Heart left ventricle (tissue), 16 donors: Measurements from ENCODE around the gene AFF3. TPM values are rescaled to one million over a fixed set of nuclear protein-coding genes. Genes with fewer than 3 reads are reported as not detected.

Experiments used
- ATAC-seq, 4 donors: fragments of 200-7000 bp; cut with Tn5 transposase; one replicate each; pipeline ENCODE4 v1.9.1; 2020 to 2022; ENCODE audit warnings: moderate library complexity in 4 of 4, mild to moderate bottlenecking in 3 of 4, moderate number of reproducible peaks in 1 of 4
- DNase-seq, 5 donors: peaks; one replicate each; pipeline ENCODE4 v3.0.0-alpha.2; 2020
- H3K27ac ChIP-seq, 12 donors: fragments of 200-600 bp; sonication (generic) in 4 of 12; one replicate each; pipeline versions ENCODE4 v1.5.0 to v1.8.0; 2016 to 2022; ENCODE audit warnings: mild to moderate bottlenecking in 2 of 12
- H3K27me3 ChIP-seq, 9 donors: fragments of 200-600 bp; sonication (generic) in 2 of 9; one replicate each; pipeline versions ENCODE4 v1.5.1 to v1.8.0; 2016 to 2022; ENCODE audit warnings: mild to moderate bottlenecking in 3 of 9
- H3K36me3 ChIP-seq, 9 donors: fragments of 200-600 bp; sonication (generic) in 2 of 9; one replicate each; pipeline versions ENCODE4 v1.5.0 to v1.8.0; 2018 to 2022; ENCODE audit warnings: mild to moderate bottlenecking in 2 of 9
- H3K4me1 ChIP-seq, 12 donors: fragments of 200-600 bp; sonication (generic) in 4 of 12; one replicate each; pipeline versions ENCODE4 v1.5.0 to v1.8.0; 2016 to 2022; ENCODE audit warnings: mild to moderate bottlenecking in 3 of 12
- H3K4me3 ChIP-seq, 12 donors: fragments of 200-600 bp; sonication (generic) in 4 of 12; one replicate each; pipeline versions ENCODE4 v1.5.0 to v1.8.0; 2017 to 2022; ENCODE audit warnings: mild to moderate bottlenecking in 9 of 12, moderate library complexity in 4 of 12
- H3K9me3 ChIP-seq, 12 donors: fragments of 200-600 bp; sonication (generic) in 4 of 12; one replicate each; pipeline versions ENCODE4 v1.5.0 to v1.8.0; 2016 to 2022; ENCODE audit warnings: mild to moderate bottlenecking in 1 of 12
- CTCF ChIP-seq, 12 donors: fragments of 200-600 bp; sonication (generic) in 4 of 12; IDR thresholded peaks; one replicate each; pipeline versions ENCODE4 v1.5.0 to v1.8.0; 2018 to 2022; ENCODE audit warnings: antibody characterized with exemption in 12 of 12, mild to moderate bottlenecking in 5 of 12
- POLR2A ChIP-seq, 2 donors: fragments of 450-650 bp; IDR thresholded peaks; one replicate each; pipeline ENCODE4 v1.6.1; 2017; ENCODE audit warnings: antibody characterized with exemption in 2 of 2, mild to moderate bottlenecking in 2 of 2, moderate library complexity in 2 of 2
- WGBS, 4 donors: extraction: QIAGEN DNeasy Blood & Tissue Kit in 2 of 4; methylation state at CpG; one replicate each; pipeline versions ENCODE4 v1.1.5 to v1.1.7; 2013 to 2018; 5-methylcytosine and 5-hydroxymethylcytosine counted together
- intact Hi-C, 10 donors: fragments of 100-400 bp; cut with DNase I; formaldehyde crosslinking; loops; one replicate each; pipeline versions ENCODE4 v1.11.1 to v1.14.2; 2022
- polyA plus RNA-seq, 2 donors: library from polyadenylated mRNA; stranded (reverse); fragments of 200-250 nt; gene quantifications; one replicate each; pipeline ENCODE4 v1.2.3, GENCODE V29; 2013
- total RNA-seq, 9 donors: library from RNA; depleted of rRNA in 2 of 9; stranded (reverse); fragments of >200 nt in 2 of 9; fragmentation: NEBNext Ultra II Directional in 3 of 9; extraction: Animal tissue kit (Norgen Biotek cat#: 25700) in 3 of 9; gene quantifications; one replicate each; pipeline versions ENCODE4 v1.1.0 to v1.2.4, GENCODE V29; 2016 to 2023
- donor health status: ischemic (EF 13 %, LVEDD 7.1; RV severe dilation, severe dysfunction).
- donor health status: healthy with polysubstance abuse.
- donor health status: DM: no; HTN: yes; CAD: no.
- donor health status: DM: no; HTN: no; CAD: no.
- donor health status: ischemic (EF 25% LVEDD 6.9; RV normal size, moderate dysfunction).
- donor health status: ischemic (EF 25% LVEDD 5.7; RV mildly dilated, moderate dysfunction).
- donor health status: healthy.
- donor health status: DM: yes; HTN: yes; CAD: no.
- donor health status: ischemic (EF 35%, LVEDD 5.7; RV mildly dilated, moderate dysfunction).
- donor health status: nonischemic (EF 11% LVEDD 7.7; RV severe dilation, severe dysfunction).
- donor health status: DM: yes; HTN: yes; CAD: no.
- donor health status: PGD.
- donor health status: ischemic (EF 29% LVEDD 5.4; RV normal size, mild dysfunction).
- donor health status: nonischemic (EF 23%, LVEDD 6.1; RV moderate dilation, normal function).

The AFF3 gene
- total and polyA plus RNA-seq, 11 donors: 1.3 to 15.5 (median 4.7) TPM

- Histone ChIP-seq H3K4me3 (no peak overlapping the region), H3K9me3 (no peaks in the 10 kb centered on the region), H3K27ac (no peak overlapping the region), H3K36me3 (peaks cover 0 to 62% (median 0%) of the 10 kb centered on the region in 9 donors), H3K4me1 (no peaks in the 10 kb centered on the region), H3K27me3 (no peaks in the 10 kb centered on the region)
- intact Hi-C loops: loop anchor here in 6 of 10 donors (10.0 kb wide), 4 partner anchors 82 to 832 kb away; no protein-coding TSS in a partner anchor
- DNase-seq: peak; percentile 52 to 74 (median 69)
- ATAC-seq: peak; percentile 58 to 81 (median 65)
- WGBS, 4 donors: 66 to 74% (median 71%) methylated on average over 2 of the region's 2 CpGs
- TF ChIP-seq POLR2A (IDR thresholded peaks at IDR 0.05) (no peak), CTCF (IDR thresholded peaks at IDR 0.05) (peak in 1 of 12 donors; percentile 3)
These were observed 589.9 kb downstream of the AFF3 start for GRCh38 chr2:99552529-99552928.

GRCh38 chr2:99550368-99550767 lies 592.0 kb downstream of the AFF3 start:
- no peaks in the 10 kb centered on the region for H3K9me3 ChIP-seq
- no peaks in the 10 kb centered on the region for H3K4me1 ChIP-seq
- intact Hi-C loops: loop anchor here in 6 of 10 donors (10.0 kb wide), 4 partner anchors 84 to 834 kb away; no protein-coding TSS in a partner anchor
- 72 to 79% (median 76%) methylated on average over 5 of the region's 5 CpGs for WGBS, 4 donors
- no peaks in the 10 kb centered on the region for H3K27me3 ChIP-seq
- H3K36me3 ChIP-seq: peaks cover 0 to 62% (median 0%) of the 10 kb centered on the region in 9 donors
- H3K27ac ChIP-seq: no peak overlapping the region
- H3K4me3 ChIP-seq: no peak overlapping the region
- ATAC-seq (no peak), DNase-seq (no peak)
- TF ChIP-seq CTCF (IDR thresholded peaks at IDR 0.05) (no peak), POLR2A (IDR thresholded peaks at IDR 0.05) (no peak)

- no peak overlapping the region for H3K4me3 ChIP-seq
- H3K9me3 ChIP-seq: no peaks in the 10 kb centered on the region
- peaks cover 0 to 27% (median 0%) of the 10 kb centered on the region in 9 donors for H3K36me3 ChIP-seq
- WGBS, 4 donors: 74 to 84% (median 80%) methylated on average over 3 of the region's 3 CpGs
- DNase-seq: no peak
- no peaks in the 10 kb centered on the region for H3K4me1 ChIP-seq
- TF ChIP-seq CTCF (IDR thresholded peaks at IDR 0.05) (no peak), POLR2A (IDR thresholded peaks at IDR 0.05) (no peak)
- no peaks in the 10 kb centered on the region for H3K27me3 ChIP-seq
- ATAC-seq: no peak
- intact Hi-C loops: no loop called here
- no peak overlapping the region for H3K27ac ChIP-seq
These were observed 596.8 kb downstream of the AFF3 start for GRCh38 chr2:99545604-99546003.

- Histone ChIP-seq H3K36me3 (peaks cover 0 to 21% (median 0%) of the 10 kb centered on the region in 9 donors), H3K9me3 (no peaks in the 10 kb centered on the region), H3K27ac (no peak overlapping the region), H3K4me3 (no peak overlapping the region), H3K4me1 (no peaks in the 10 kb centered on the region), H3K27me3 (no peaks in the 10 kb centered on the region)
- TF ChIP-seq CTCF (IDR thresholded peaks at IDR 0.05) (no peak), POLR2A (IDR thresholded peaks at IDR 0.05) (no peak)
- DNase-seq (no peak), ATAC-seq (no peak)
- intact Hi-C loops: no loop called here
- WGBS, 4 donors: 73 to 84% (median 77%) methylated on average over 1 of the region's 1 CpG
These were observed 597.3 kb downstream of the AFF3 start for GRCh38 chr2:99545066-99545465.
